ENCODE results near the gene PODXL2. TPM values are rescaled to one million over a fixed set of nuclear protein-coding genes. Genes with fewer than 3 reads are reported as not detected.

Gene PODXL2
- total and polyA plus RNA-seq, 2 experiments from 2014 or later, result 18.4 to 57.6 TPM

DNA sequence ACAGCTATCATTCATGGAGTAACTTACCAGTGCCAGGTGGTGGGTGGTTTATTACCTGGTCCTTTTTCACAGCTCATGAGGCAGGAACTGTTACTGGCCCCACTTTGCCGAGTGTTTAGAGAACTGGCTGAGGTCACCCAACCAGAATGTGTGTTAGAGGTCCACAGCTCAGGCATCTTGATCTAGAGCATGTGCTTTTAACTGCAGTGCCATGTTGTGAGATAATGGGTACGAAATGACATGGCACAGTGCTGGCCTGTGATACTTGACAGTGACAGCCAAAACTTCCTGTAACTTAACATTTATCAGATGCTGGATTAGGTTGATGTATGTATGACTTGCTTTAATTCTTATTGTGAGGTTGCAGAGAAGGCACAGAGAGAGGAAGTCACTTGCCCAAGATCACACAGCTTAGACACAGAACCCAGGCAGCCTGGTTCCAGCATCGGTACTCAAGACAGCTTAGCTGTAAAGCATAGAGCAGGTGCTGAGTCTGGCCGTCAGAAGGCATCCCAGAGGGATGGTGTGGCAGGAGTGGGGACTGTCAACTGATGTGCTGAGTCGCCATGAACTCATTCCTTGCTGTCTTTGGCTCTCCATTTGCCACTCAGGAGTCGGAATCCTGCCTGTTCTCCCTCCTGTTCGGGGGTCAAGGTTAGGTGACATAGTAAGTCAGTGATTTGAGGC is 21.2 kb upstream of the PODXL2 start:
- H3K9me2 ChIP-seq (ENCODE audit: insufficient read depth), result no peaks in the 10 kb centered on the region
- ATAC-seq, result no peak
- peaks cover 95% of the 10 kb centered on the region for H3K36me3 Mint-ChIP-seq (ENCODE audit: low read depth)

More for the DNA sequence above, 21.2 kb upstream of the PODXL2 start:
- H3K4me3 Mint-ChIP-seq, result no peak overlapping the region
- no peak overlapping the region; the same call in 1 of the 2 replicates for H3K27ac Mint-ChIP-seq
- TF ChIP-seq STAT1 (IDR thresholded peaks at IDR 0.05; ENCODE audit: unreplicated experiment) (no peak), NANOG (IDR thresholded peaks at IDR 0.05; ENCODE audit: borderline replicate concordance) (no peak), POLR2AphosphoS5 (IDR thresholded peaks at IDR 0.05; ENCODE audit: low read depth) (no peak), CREB1 (CRISPR knock-in tag; IDR thresholded peaks at IDR 0.05; ENCODE audit: low read depth) (no peak), ZNF114 (CRISPR knock-in tag; IDR thresholded peaks at IDR 0.05) (no peak), EZH2phosphoT487 (IDR thresholded peaks at IDR 0.05; ENCODE audit: unreplicated experiment) (no peak), JUNB (IDR thresholded peaks at IDR 0.05; ENCODE audit: unreplicated experiment) (no peak), ZNF331 (CRISPR knock-in tag; IDR thresholded peaks at IDR 0.05; ENCODE audit: low read depth) (no peak), EZH2 (IDR thresholded peaks at IDR 0.05; ENCODE audit: low read depth, unreplicated experiment) (no peak)
- TF ChIP-seq, protein P1, sequence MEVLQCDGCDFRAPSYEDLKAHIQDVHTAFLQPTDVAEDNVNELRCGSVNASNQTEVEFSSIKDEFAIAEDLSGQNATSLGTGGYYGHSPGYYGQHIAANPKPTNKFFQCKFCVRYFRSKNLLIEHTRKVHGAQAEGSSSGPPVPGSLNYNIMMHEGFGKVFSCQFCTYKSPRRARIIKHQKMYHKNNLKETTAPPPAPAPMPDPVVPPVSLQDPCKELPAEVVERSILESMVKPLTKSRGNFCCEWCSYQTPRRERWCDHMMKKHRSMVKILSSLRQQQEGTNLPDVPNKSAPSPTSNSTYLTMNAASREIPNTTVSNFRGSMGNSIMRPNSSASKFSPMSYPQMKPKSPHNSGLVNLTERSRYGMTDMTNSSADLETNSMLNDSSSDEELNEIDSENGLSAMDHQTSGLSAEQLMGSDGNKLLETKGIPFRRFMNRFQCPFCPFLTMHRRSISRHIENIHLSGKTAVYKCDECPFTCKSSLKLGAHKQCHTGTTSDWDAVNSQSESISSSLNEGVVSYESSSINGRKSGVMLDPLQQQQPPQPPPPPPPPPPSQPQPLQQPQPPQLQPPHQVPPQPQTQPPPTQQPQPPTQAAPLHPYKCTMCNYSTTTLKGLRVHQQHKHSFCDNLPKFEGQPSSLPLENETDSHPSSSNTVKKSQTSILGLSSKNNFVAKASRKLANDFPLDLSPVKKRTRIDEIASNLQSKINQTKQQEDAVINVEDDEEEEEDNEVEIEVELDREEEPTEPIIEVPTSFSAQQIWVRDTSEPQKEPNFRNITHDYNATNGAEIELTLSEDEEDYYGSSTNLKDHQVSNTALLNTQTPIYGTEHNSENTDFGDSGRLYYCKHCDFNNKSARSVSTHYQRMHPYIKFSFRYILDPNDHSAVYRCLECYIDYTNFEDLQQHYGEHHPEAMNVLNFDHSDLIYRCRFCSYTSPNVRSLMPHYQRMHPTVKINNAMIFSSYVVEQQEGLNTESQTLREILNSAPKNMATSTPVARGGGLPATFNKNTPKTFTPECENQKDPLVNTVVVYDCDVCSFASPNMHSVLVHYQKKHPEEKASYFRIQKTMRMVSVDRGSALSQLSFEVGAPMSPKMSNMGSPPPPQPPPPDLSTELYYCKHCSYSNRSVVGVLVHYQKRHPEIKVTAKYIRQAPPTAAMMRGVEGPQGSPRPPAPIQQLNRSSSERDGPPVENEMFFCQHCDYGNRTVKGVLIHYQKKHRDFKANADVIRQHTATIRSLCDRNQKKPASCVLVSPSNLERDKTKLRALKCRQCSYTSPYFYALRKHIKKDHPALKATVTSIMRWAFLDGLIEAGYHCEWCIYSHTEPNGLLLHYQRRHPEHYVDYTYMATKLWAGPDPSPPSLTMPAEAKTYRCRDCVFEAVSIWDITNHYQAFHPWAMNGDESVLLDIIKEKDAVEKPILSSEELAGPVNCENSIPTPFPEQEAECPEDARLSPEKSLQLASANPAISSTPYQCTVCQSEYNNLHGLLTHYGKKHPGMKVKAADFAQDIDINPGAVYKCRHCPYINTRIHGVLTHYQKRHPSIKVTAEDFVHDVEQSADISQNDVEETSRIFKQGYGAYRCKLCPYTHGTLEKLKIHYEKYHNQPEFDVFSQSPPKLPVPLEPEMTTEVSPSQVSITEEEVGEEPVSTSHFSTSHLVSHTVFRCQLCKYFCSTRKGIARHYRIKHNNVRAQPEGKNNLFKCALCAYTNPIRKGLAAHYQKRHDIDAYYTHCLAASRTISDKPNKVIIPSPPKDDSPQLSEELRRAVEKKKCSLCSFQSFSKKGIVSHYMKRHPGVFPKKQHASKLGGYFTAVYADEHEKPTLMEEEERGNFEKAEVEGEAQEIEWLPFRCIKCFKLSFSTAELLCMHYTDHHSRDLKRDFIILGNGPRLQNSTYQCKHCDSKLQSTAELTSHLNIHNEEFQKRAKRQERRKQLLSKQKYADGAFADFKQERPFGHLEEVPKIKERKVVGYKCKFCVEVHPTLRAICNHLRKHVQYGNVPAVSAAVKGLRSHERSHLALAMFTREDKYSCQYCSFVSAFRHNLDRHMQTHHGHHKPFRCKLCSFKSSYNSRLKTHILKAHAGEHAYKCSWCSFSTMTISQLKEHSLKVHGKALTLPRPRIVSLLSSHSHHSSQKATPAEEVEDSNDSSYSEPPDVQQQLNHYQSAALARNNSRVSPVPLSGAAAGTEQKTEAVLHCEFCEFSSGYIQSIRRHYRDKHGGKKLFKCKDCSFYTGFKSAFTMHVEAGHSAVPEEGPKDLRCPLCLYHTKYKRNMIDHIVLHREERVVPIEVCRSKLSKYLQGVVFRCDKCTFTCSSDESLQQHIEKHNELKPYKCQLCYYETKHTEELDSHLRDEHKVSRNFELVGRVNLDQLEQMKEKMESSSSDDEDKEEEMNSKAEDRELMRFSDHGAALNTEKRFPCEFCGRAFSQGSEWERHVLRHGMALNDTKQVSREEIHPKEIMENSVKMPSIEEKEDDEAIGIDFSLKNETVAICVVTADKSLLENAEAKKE (CRISPR knock-in tag; IDR thresholded peaks at IDR 0.05), result no peak
- TF ChIP-seq, protein P2, sequence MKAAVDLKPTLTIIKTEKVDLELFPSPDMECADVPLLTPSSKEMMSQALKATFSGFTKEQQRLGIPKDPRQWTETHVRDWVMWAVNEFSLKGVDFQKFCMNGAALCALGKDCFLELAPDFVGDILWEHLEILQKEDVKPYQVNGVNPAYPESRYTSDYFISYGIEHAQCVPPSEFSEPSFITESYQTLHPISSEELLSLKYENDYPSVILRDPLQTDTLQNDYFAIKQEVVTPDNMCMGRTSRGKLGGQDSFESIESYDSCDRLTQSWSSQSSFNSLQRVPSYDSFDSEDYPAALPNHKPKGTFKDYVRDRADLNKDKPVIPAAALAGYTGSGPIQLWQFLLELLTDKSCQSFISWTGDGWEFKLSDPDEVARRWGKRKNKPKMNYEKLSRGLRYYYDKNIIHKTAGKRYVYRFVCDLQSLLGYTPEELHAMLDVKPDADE (IDR thresholded peaks at IDR 0.05), result no peak
- TF ChIP-seq, protein P3, sequence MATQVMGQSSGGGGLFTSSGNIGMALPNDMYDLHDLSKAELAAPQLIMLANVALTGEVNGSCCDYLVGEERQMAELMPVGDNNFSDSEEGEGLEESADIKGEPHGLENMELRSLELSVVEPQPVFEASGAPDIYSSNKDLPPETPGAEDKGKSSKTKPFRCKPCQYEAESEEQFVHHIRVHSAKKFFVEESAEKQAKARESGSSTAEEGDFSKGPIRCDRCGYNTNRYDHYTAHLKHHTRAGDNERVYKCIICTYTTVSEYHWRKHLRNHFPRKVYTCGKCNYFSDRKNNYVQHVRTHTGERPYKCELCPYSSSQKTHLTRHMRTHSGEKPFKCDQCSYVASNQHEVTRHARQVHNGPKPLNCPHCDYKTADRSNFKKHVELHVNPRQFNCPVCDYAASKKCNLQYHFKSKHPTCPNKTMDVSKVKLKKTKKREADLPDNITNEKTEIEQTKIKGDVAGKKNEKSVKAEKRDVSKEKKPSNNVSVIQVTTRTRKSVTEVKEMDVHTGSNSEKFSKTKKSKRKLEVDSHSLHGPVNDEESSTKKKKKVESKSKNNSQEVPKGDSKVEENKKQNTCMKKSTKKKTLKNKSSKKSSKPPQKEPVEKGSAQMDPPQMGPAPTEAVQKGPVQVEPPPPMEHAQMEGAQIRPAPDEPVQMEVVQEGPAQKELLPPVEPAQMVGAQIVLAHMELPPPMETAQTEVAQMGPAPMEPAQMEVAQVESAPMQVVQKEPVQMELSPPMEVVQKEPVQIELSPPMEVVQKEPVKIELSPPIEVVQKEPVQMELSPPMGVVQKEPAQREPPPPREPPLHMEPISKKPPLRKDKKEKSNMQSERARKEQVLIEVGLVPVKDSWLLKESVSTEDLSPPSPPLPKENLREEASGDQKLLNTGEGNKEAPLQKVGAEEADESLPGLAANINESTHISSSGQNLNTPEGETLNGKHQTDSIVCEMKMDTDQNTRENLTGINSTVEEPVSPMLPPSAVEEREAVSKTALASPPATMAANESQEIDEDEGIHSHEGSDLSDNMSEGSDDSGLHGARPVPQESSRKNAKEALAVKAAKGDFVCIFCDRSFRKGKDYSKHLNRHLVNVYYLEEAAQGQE (IDR thresholded peaks at IDR 0.05; ENCODE audit: unreplicated experiment), result no peak
- peaks cover 41% of the 10 kb centered on the region for H3K79me2 ChIP-seq (replicated peaks; ENCODE audit: insufficient read depth)
- H3K4me3 ChIP-seq, result no peak overlapping the region
- H3K27me3 Mint-ChIP-seq (ENCODE audit: insufficient read depth, low read depth, poor library complexity), result peaks cover 1% of the 10 kb centered on the region
- no peaks in the 10 kb centered on the region for H3K9me3 Mint-ChIP-seq
- no peak overlapping the region for H2AFZ ChIP-seq
- H4K20me1 ChIP-seq (replicated peaks; ENCODE audit: insufficient read depth), result peaks cover 32% of the 10 kb centered on the region
- H3K4me2 ChIP-seq, result no peak overlapping the region
- peaks cover 4% of the 10 kb centered on the region; the same call in 1 of the 3 replicates for H3K4me1 Mint-ChIP-seq
- no peak overlapping the region for H3K27ac ChIP-seq (ENCODE audit: low read depth)
- peaks cover 70% of the 10 kb centered on the region for H3K36me3 ChIP-seq (ENCODE audit: insufficient read depth)
- DNase-seq (ENCODE audit: low spot score), result no peak
- H3K27me3 ChIP-seq (ENCODE audit: insufficient read depth), result no peaks in the 10 kb centered on the region
- no peaks in the 10 kb centered on the region for H3K4me1 ChIP-seq (ENCODE audit: insufficient read depth)
- H3F3A ChIP-seq (replicated peaks; ENCODE audit: low read depth), result no peaks in the 10 kb centered on the region
